ENCODE measurements around the gene CDS2.

- no peak for TF ChIP-seq CTCF (IDR thresholded peaks at IDR 0.05)
- no peak for TF ChIP-seq POLR2A (IDR thresholded peaks at IDR 0.05)
- no peak for TF ChIP-seq EP300 (IDR thresholded peaks at IDR 0.05)
Measured at GRCh38 chr20:5188736-5189135, 61.9 kb downstream of the CDS2 start.
